SW 1271 (cell line): Measurements from ENCODE around the gene SLC16A13.
"Not testable (repeated sequence)": the region's sequence is repeated elsewhere in the genome, so short reads cannot be mapped to it uniquely, and the experiment has no call there.

ENCODE experiments used
- DNase-seq, 2 experiments: peaks; one replicate each; lab custom pipeline; 2025; lab: John Stamatoyannopoulos, UW

Gene SLC16A13

DNA sequence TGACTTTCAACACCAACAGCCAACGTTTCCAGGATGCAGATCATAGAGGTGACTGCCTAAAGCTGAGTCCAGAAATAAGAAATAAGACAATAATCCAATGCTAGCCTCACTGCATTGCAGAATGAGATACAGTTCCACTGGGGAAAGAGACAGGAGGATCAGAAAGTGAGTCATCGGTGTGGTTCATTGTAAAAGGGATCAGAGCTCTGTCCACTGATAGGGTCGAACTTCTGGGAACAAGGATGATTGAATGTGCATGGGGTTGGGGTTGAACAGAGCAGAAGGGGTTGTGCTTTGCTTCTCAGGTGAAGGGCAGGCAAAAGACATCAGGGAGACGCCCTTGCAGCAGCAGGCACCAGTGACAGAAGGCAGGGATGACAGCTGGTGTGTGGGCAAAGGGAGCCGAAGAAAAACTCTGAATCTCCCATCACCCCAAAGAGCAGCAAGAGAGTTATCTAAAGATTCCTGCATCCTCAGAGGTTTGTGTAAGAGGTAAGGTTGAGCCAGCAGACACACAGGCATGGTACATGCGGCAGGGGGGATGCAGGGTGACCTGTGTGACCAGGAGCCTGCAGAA lies 27.8 kb downstream of the SLC16A13 start:
- no peak for DNase-seq

DNA sequence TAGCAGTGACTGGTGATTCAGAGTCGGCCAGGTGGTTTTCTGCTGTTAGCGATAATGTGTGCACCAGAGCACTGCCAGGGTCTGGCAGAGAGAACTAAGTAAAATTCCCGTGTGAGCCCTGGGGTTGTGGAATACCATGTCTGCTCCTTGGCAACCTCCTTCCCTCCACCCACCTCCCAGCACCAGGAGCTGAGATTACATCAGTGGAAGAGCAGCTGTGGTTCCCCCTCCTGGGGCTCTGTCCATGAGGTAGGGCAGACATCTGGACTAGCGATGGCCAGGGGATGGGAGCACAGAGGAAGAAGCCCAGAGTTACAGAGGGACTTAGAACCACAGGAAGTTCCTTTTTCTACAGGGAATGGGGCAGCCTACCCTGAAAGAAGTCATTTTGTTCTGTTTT lies 28.4 kb downstream of the SLC16A13 start:
- no peak for DNase-seq

DNA sequence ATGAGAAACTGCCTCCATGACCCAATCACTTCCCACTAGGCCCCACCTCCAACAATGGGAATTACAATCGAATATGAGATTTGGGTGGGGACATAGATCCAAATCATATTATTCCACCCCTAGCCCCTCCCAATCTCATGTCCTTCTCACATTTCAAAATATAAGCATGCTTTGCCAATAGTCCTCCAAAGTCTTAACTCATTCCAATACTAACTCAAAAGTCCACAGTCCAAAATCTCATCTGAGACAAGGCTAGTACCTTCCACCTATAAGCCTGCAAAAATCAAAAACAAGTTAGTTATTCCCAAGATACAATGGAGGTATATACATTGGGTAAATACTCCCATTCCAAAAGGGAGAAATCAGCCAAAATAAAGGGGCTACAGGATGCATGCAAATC lies 31.4 kb downstream of the SLC16A13 start:
- no peak for DNase-seq

DNA sequence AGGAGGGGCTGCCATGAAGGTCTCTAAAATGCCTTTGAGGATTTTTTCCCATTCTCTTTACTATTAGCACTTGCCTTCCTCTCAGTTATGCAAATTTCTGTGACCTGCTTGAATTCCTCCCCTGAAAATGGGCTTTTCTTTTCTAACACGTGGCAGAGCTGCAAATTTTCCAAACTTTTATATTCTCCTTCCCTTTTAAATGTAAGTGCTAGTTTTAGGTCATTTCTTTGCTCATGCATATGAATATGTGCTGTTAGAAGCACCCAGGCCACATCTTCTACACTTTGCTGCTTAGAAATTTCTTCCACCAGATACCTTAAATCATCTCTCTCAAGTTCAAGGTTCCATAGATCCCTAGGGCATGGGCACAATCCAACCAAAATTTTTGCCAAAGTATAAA lies 32.5 kb downstream of the SLC16A13 start:
- DNase-seq: no peak

GRCh38 chr17:7070712-7071111 lies 34.9 kb downstream of the SLC16A13 start:
- no peak for DNase-seq

GRCh38 chr17:7072406-7072805 lies 36.6 kb downstream of the SLC16A13 start:
- no peak for DNase-seq

- no peak for DNase-seq
Measured at GRCh38 chr17:7074931-7075330, 39.1 kb downstream of the SLC16A13 start.

DNA sequence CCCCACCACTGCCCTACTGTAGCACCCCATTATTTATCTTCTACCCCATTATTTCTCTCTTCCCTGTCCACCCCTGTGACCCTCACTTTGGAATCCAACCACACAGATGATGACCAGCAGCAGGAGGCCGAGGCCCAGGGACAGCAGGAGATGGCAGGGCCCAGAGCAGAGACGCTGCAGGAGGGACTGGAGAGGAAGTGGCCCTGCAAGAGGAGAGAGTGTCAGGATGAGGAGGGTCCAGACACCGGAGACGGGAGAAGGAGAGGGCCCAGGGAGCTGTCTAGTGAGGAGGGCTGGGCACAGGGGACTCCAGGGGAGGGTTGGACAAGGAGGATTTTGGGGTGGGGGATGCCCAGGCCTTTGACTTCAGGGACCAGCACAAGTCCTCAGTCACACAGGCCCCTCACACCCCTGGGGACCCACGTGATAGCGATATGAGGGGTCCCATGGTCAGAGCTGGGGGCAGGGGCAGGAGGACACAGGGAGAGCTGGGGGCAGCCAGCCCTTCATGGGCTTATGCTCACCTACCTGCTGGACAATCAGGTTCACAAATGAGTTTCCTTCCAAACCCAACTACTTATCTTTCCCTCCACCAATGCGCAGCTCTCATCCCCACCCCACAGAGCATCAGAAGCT lies 42.2 kb downstream of the SLC16A13 start:
- no peak for DNase-seq

DNA sequence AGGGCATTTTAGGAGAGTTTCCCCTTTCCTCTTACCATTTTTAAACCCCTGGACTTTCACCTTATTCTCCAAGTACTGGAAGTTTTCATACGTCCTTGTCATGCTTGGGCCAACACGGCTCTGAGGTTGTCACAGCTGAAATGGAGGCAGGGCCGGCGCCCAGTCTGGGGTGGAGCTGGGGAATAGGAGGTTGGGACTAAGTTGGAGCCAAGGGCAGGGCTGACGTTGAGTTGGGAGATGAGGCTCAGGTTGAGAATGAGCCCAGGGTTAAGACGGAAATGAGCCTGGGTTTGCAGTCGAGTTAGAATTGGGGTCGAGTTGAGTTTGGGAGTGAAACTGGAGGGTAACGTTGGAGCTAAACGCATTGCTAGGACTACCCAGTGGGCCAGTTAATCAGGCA lies 42.9 kb downstream of the SLC16A13 start:
- DNase-seq: no peak

- no peak for DNase-seq
Measured at GRCh38 chr17:7079581-7080455, 44.0 kb downstream of the SLC16A13 start, which contains the start of gene CLEC10A. Gene CLEC10A, minus strand, starts transcription at chr17:7080251. Its CDS starts 1,439 bp downstream, at chr17:7078812.

GRCh38 chr17:7080456-7081041 lies 44.7 kb downstream of the SLC16A13 start:
- DNase-seq: no peak

DNA sequence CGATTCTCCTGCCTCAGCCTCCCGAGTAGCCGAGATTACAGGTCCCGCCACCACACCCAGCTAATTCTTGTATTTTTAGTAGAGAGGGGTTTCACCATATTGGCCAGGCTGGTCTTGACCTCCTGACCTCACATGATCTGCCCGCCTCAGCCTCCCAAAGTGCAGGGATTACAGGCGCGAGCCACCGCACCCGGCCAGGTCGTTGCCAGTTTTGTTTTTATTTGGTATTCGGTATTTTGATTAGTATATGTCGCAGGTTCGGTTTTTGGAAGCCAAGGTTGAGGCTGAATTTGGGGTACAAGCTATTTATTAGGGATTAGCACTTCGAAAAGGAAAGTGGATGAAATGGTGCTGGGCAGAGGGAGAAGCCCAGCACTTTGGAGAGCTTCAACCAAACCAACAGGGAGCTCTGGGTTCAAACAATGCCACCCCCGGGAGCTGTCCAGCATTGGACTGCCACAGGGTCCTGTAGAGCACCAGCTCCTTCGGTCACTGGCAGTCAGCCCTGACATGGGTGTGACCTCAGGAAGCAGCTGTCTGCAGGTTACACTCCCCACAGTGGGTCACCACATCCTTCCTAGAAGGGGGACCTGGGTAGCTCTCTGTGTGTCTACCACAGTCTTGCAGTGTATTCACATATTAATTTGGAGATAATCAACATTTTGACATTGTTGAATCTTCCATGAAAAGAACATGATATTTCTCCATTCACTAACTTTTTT lies 45.7 kb downstream of the SLC16A13 start:
- no peak for DNase-seq

DNA sequence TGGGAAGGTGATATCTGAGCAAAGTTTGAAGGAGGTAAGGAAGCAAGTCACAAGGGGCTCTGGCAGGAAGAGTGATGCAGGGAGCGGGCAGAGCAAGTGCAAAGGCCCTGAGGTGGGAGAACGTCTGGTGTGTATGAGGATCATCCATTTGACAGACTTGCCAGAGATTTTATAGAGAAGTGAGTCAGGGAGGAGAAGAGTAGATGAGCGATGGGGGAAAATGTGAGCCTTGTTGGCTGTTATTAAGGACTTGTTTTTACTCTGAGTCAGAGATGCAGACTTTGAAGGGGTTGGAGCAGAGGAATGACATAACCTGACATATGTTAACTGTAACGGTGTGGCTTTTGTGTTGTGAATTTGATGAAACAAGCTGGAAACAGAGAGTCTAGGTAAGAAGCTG lies 47.8 kb downstream of the SLC16A13 start:
- no peak for DNase-seq

GRCh38 chr17:7084088-7084487 lies 48.3 kb downstream of the SLC16A13 start:
- DNase-seq: no peak

DNA sequence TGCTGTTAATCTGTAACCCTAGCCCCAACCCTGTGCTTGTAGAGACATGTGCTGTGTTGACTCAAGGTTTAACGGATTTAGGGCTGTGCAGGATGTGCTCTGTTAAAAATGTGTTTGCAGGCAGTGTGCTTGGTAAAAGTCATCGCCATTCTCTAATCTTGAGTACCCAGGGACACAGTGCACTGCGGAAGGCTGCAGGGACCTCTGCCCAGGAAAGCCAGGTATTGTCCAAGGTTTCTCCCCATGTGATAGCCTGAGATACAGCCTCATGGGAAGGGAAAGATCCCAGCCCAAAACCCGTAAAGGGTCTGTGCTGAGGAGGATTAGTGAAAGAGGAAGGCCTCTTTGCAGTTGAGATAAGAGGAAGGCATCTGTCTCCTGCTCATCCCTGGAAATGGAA lies 52.6 kb downstream of the SLC16A13 start:
- not testable (repeated sequence) for DNase-seq

DNA sequence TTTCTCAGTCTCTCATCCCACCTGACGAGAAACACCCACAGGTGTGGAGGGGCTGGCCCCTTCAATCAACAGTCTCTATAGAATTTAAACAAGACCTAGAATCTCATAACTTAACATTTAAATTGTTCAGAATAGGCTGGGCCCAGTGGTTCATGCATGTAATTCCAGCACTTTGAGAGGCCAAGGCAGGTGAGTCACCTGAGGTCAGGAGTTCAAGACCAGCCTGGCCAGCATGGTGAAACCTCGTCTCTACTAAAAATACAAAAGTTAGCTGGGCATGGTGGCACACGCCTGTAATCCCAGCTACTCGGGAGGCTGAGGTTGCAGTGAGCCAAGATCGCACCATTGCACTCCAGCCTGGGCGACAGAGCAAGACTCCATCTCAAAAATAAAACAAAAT lies 53.8 kb downstream of the SLC16A13 start:
- DNase-seq: not testable (repeated sequence)
